Esophagus muscularis mucosa (tissue), 4 donors: ENCODE measurements around the gene SPOCK1. TPM values are rescaled to one million over a fixed set of nuclear protein-coding genes. Genes with fewer than 3 reads are reported as not detected.
"Not testable (repeated sequence)": the region's sequence is repeated elsewhere in the genome, so short reads cannot be mapped to it uniquely, and the experiment has no call there.

Experiments used
- DNase-seq: peaks from one replicate; pipeline ENCODE4 v3.0.0-alpha.2; 2017; ENCODE audit errors: extremely low spot score
- H3K27ac ChIP-seq, 4 donors: fragments of 200-600 bp; sonication (generic); replicated peaks in 1 of 4; 1 replicate in 3 of 4; 2 replicates in 1 of 4; pipeline ENCODE4 v1.5.1; 2016 to 2019; ENCODE audit warnings: mild to moderate bottlenecking in 1 of 4
- H3K27me3 ChIP-seq, 4 donors: fragments of 200-600 bp; sonication (generic); one replicate each; pipeline versions ENCODE4 v1.5.1 to v1.6.0; 2016 to 2019
- H3K36me3 ChIP-seq, 4 donors: fragments of 200-600 bp; sonication (generic); one replicate each; pipeline ENCODE4 v1.5.1; 2016 to 2019
- H3K4me1 ChIP-seq, 4 donors: fragments of 200-600 bp; sonication (generic); one replicate each; pipeline ENCODE4 v1.5.1; 2016 to 2019
- H3K4me3 ChIP-seq, 4 donors: fragments of 200-600 bp; sonication (generic); 1 replicate in 2 of 4; 2 replicates in 2 of 4; pipeline ENCODE4 v1.5.1; 2016 to 2019; ENCODE audit warnings: mild to moderate bottlenecking in 4 of 4, moderate library complexity in 1 of 4
- H3K9me3 ChIP-seq, 4 donors: fragments of 200-600 bp; sonication (generic); 1 replicate in 3 of 4; 2 replicates in 1 of 4; pipeline ENCODE4 v1.5.1; 2016 to 2019
- CTCF ChIP-seq, 3 experiments: fragments of 200-600 bp in 2 of 3; fragments of 450-650 bp in 1 of 3; sonication (generic) in 2 of 3; IDR thresholded peaks; one replicate each; pipeline ENCODE4 v1.5.1; 2017 to 2019; ENCODE audit warnings: antibody characterized with exemption in 3 of 3, mild to moderate bottlenecking in 2 of 3, moderate library complexity in 1 of 3
- EP300 ChIP-seq: sonication (generic); formaldehyde crosslinking; IDR thresholded peaks from one replicate; pipeline ENCODE4 v1.6.1; 2017; ENCODE audit warnings: antibody characterized with exemption
- POLR2A ChIP-seq: fragments of 450-650 bp; IDR thresholded peaks from one replicate; pipeline ENCODE4 v1.6.1; 2017; ENCODE audit warnings: antibody characterized with exemption, moderate library complexity, mild to moderate bottlenecking, low read depth
- POLR2AphosphoS5 ChIP-seq, 2 donors: sonication (generic); formaldehyde crosslinking; IDR thresholded peaks; one replicate each; pipeline ENCODE4 v1.6.1; 2017; ENCODE audit warnings: antibody characterized with exemption in 2 of 2
- WGBS: methylation state at CpG from one replicate; pipeline ENCODE4 v1.1.5; 2018; 5-methylcytosine and 5-hydroxymethylcytosine counted together
- intact Hi-C: fragments of 100-400 bp; cut with DNase I; formaldehyde crosslinking; loops from one replicate; pipeline ENCODE4 v1.15.1; 2023
- total RNA-seq, 4 donors: library from RNA; depleted of rRNA; stranded (reverse); fragments of >200 nt; gene quantifications; one replicate each; pipeline versions ENCODE4 v1.1.0 to v1.2.1, GENCODE V29; 2016

SPOCK1 gene
- total RNA-seq, 4 donors from 2014 or later, result 39.0 to 52.4 (median 45.6) TPM

GRCh38 chr5:137262818-137263217, 236.3 kb downstream of the SPOCK1 start:
- TF ChIP-seq POLR2A (no peak), CTCF (IDR thresholded peaks at IDR 0.05) (no peak), POLR2AphosphoS5 (IDR thresholded peaks at IDR 0.05) (no peak), EP300 (no peak)
- H3K27me3 ChIP-seq, result no peaks in the 10 kb centered on the region
- no peak overlapping the region for H3K27ac ChIP-seq
- no peak for DNase-seq
- H3K4me3 ChIP-seq, result no peak overlapping the region
- H3K4me1 ChIP-seq, result peaks cover 0 to 6% (median 3%) of the 10 kb centered on the region in 4 donors
- intact Hi-C loops, result no loop called here
- H3K36me3 ChIP-seq, result no peaks in the 10 kb centered on the region
- no peaks in the 10 kb centered on the region for H3K9me3 ChIP-seq

- Histone ChIP-seq H3K4me3 (no peak overlapping the region), H3K9me3 (no peaks in the 10 kb centered on the region), H3K36me3 (no peaks in the 10 kb centered on the region), H3K27me3 (no peaks in the 10 kb centered on the region), H3K4me1 (peaks cover 0 to 6% (median 3%) of the 10 kb centered on the region in 4 donors), H3K27ac (peak overlapping the region; percentile 12 to 43 (median 32))
- intact Hi-C loops, result no loop called here
- 54% methylated on average over 5 of the region's 5 CpGs for WGBS
- DNase-seq, result peak; percentile 72
- TF ChIP-seq POLR2AphosphoS5 (IDR thresholded peaks at IDR 0.05) (no peak), POLR2A (no peak), EP300 (no peak), CTCF (IDR thresholded peaks at IDR 0.05) (no peak)
These were observed 238.1 kb downstream of the SPOCK1 start for GRCh38 chr5:137260820-137261695.

- peaks cover 0 to 14% (median 0%) of the 10 kb centered on the region in 4 donors for H3K4me1 ChIP-seq
- H3K4me3 ChIP-seq, H3K9me3 ChIP-seq, H3K27me3 ChIP-seq, H3K27ac ChIP-seq, H3K36me3 ChIP-seq, intact Hi-C loops: not testable (repeated sequence)
- 89% methylated on average over 2 of the region's 2 CpGs for WGBS
- DNase-seq, result peak; percentile 19
These were observed 240.0 kb downstream of the SPOCK1 start for GRCh38 chr5:137259115-137259514.

GRCh38 chr5:137254119-137255090, 244.7 kb downstream of the SPOCK1 start:
- intact Hi-C loops, result no loop called here
- H3K4me1 ChIP-seq, result peaks cover 0 to 9% (median 0%) of the 10 kb centered on the region in 4 donors
- TF ChIP-seq POLR2AphosphoS5 (IDR thresholded peaks at IDR 0.05) (peak; percentile 28 to 73), CTCF (IDR thresholded peaks at IDR 0.05) (no peak), POLR2A (no peak), EP300 (peak; percentile 74)
- WGBS, result 72% methylated on average over 9 of the region's 9 CpGs
- H3K27me3 ChIP-seq, result no peaks in the 10 kb centered on the region
- no peak overlapping the region for H3K4me3 ChIP-seq
- peak overlapping the region; percentile 54 to 66 (median 58) for H3K27ac ChIP-seq
- no peaks in the 10 kb centered on the region for H3K36me3 ChIP-seq
- no peaks in the 10 kb centered on the region for H3K9me3 ChIP-seq
- DNase-seq, result peak; percentile 91

- H3K27ac ChIP-seq, result no peak overlapping the region
- 80% methylated on average over 2 of the region's 2 CpGs for WGBS
- intact Hi-C loops, result no loop called here
These were observed 246.6 kb downstream of the SPOCK1 start for GRCh38 chr5:137252512-137252911.

More at GRCh38 chr5:137252512-137252911, 246.6 kb downstream of the SPOCK1 start:
- no peaks in the 10 kb centered on the region for H3K27me3 ChIP-seq
- no peak for DNase-seq
- H3K9me3 ChIP-seq, result no peaks in the 10 kb centered on the region
- no peak overlapping the region for H3K4me3 ChIP-seq
- H3K36me3 ChIP-seq, result no peaks in the 10 kb centered on the region
- H3K4me1 ChIP-seq, result peaks cover 0 to 9% (median 0%) of the 10 kb centered on the region in 4 donors
- TF ChIP-seq EP300, result no peak
- TF ChIP-seq CTCF (IDR thresholded peaks at IDR 0.05), result no peak
- TF ChIP-seq POLR2AphosphoS5 (IDR thresholded peaks at IDR 0.05), result no peak
- TF ChIP-seq POLR2A, result no peak
